H1 (cell line): ENCODE measurements around the gene CEMIP2. TPM values are rescaled to one million over a fixed set of nuclear protein-coding genes. Genes with fewer than 3 reads are reported as not detected.

Experiments
- CTCF ChIA-PET: fragments of 300-600 bp; sonication (Branson Sonifier 250); formaldehyde crosslinking; loops from one replicate; lab custom pipeline; 2021; ENCODE audit not compliant: partially characterized antibody; lab: Charles Lee
- POLR2A ChIA-PET: fragments of 300-600 bp; sonication (Branson Sonifier 250); formaldehyde crosslinking; loops from one replicate; lab custom pipeline; 2021; ENCODE audit warnings: inconsistent platforms; ENCODE audit not compliant: partially characterized antibody; lab: Charles Lee
- DNase-seq, 2 experiments: peaks; one replicate each; pipeline versions ENCODE4 v3.0.0 to v3.0.0-alpha.2; 2010 to 2022; ENCODE audit warnings: low spot score in 2 of 2, low read depth in 1 of 2, mixed read lengths in 1 of 2
- FAIRE-seq: peaks from 2 replicates; lab custom pipeline; 2011; peaks lifted over from hg19 to GRCh38; lab: Jason Lieb, UNC
- H2AFZ ChIP-seq: 2 replicates; pipeline ENCODE4 v1.8.1; 2012; ENCODE audit warnings: low read length, inconsistent platforms
- H2AK5ac ChIP-seq: 2 replicates; pipeline ENCODE4 v1.6.1; 2013; ENCODE audit warnings: low read depth, low read length
- H2BK120ac ChIP-seq: replicated peaks from 2 replicates; pipeline ENCODE3; 2013; ENCODE audit warnings: low read depth, low read length, inconsistent platforms
- H2BK12ac ChIP-seq: 2 replicates; pipeline ENCODE4 v1.6.1; 2013; ENCODE audit warnings: low read depth, low read length
- H2BK15ac ChIP-seq: 2 replicates; pipeline ENCODE4 v1.6.1; 2013; ENCODE audit warnings: low read length
- H2BK20ac ChIP-seq: 2 replicates; pipeline ENCODE4 v1.6.1; 2013; ENCODE audit warnings: low read length
- H2BK5ac ChIP-seq: 2 replicates; pipeline ENCODE4 v1.6.1; 2013; ENCODE audit warnings: low read depth, low read length
- H3K14ac ChIP-seq: 2 replicates; pipeline ENCODE4 v1.6.1; 2013; ENCODE audit warnings: inconsistent platforms; ENCODE audit not compliant: insufficient read length
- H3K18ac ChIP-seq: 2 replicates; pipeline ENCODE4 v1.6.1; 2013; ENCODE audit warnings: low read length; ENCODE audit errors: extremely low read depth
- H3K23ac ChIP-seq: 2 replicates; pipeline ENCODE4 v1.6.1; 2013; ENCODE audit warnings: inconsistent platforms; ENCODE audit not compliant: insufficient read length
- H3K23me2 ChIP-seq: 2 replicates; pipeline ENCODE4 v1.6.1; 2013; ENCODE audit warnings: low read depth, low read length
- H3K27ac ChIP-seq: 2 replicates; pipeline ENCODE4 v1.6.1; 2011; ENCODE audit warnings: low read depth, low read length, inconsistent platforms
- H3K27me3 ChIP-seq, 4 experiments: replicated peaks in 1 of 4; 1 replicate in 1 of 4; 2 replicates in 3 of 4; pipeline versions ENCODE4 v1.6.1 to v1.8.1; 2011 to 2013; ENCODE audit warnings: low read length in 3 of 4, mild to moderate bottlenecking in 3 of 4, inconsistent platforms in 2 of 4, mixed read lengths in 2 of 4, moderate library complexity in 1 of 4; ENCODE audit not compliant: control insufficient read depth in 3 of 4, insufficient read depth in 3 of 4; ENCODE audit errors: extremely low read depth in 1 of 4
- H3K36me3 ChIP-seq, 4 experiments: 2 replicates each; pipeline versions ENCODE4 v1.6.1 to v1.8.1; 2011 to 2013; ENCODE audit warnings: mild to moderate bottlenecking in 4 of 4, low read length in 3 of 4, moderate library complexity in 2 of 4, control low read depth in 1 of 4, inconsistent platforms in 1 of 4; ENCODE audit not compliant: insufficient read depth in 4 of 4, control insufficient read depth in 2 of 4
- H3K4ac ChIP-seq: replicated peaks from 2 replicates; pipeline ENCODE3; 2013; ENCODE audit warnings: low read length, low read depth, mixed read lengths, inconsistent platforms; ENCODE audit not compliant: insufficient read length
- H3K4me1 ChIP-seq, 4 experiments: replicated peaks in 1 of 4; 1 replicate in 1 of 4; 2 replicates in 3 of 4; pipeline versions ENCODE4 v1.6.1 to v1.8.1; 2011 to 2013; ENCODE audit warnings: low read length in 3 of 4, inconsistent platforms in 2 of 4, mixed read lengths in 1 of 4; ENCODE audit not compliant: insufficient read depth in 4 of 4, control insufficient read depth in 3 of 4
- H3K4me2 ChIP-seq, 2 experiments: 2 replicates each; pipeline versions ENCODE4 v1.6.1 to v1.8.1; 2011 to 2013; ENCODE audit warnings: low read depth in 2 of 2, low read length in 2 of 2, control low read depth in 1 of 2, inconsistent platforms in 1 of 2, mild to moderate bottlenecking in 1 of 2; ENCODE audit not compliant: insufficient read depth in 1 of 2
- H3K4me3 ChIP-seq, 4 experiments: fragments of 200-600, 300-600 bp in 1 of 4; sonication (generic), shearing (Covaris generic), sonication (Bioruptor Twin) in 1 of 4; 2 replicates each; pipeline versions ENCODE4 v1.5.1 to v1.8.1; 2011 to 2016; ENCODE audit warnings: low read length in 4 of 4, low read depth in 3 of 4, control low read depth in 2 of 4, inconsistent platforms in 2 of 4, mild to moderate bottlenecking in 2 of 4, mixed read lengths in 1 of 4, moderate library complexity in 1 of 4; ENCODE audit not compliant: insufficient read depth in 2 of 4; ENCODE audit errors: extremely low read depth in 1 of 4
- H3K56ac ChIP-seq: replicated peaks from 2 replicates; pipeline ENCODE3; 2013; ENCODE audit warnings: low read depth, mild to moderate bottlenecking, mixed read lengths, low read length, inconsistent platforms; ENCODE audit not compliant: insufficient read length
- H3K79me1 ChIP-seq: 2 replicates; pipeline ENCODE4 v1.6.1; 2013; ENCODE audit warnings: low read depth, low read length, control low read depth
- H3K79me2 ChIP-seq, 2 experiments: 2 replicates each; pipeline versions ENCODE4 v1.6.1 to v1.8.1; 2012 to 2013; ENCODE audit warnings: low read length in 2 of 2, mild to moderate bottlenecking in 2 of 2, inconsistent platforms in 1 of 2; ENCODE audit not compliant: insufficient read depth in 2 of 2, control insufficient read depth in 1 of 2
- H3K9ac ChIP-seq, 4 experiments: replicated peaks in 1 of 4; 1 replicate in 1 of 4; 2 replicates in 3 of 4; pipeline versions ENCODE4 v1.6.1 to v1.8.1; 2011 to 2013; ENCODE audit warnings: low read depth in 3 of 4, low read length in 3 of 4, control low read depth in 2 of 4, mild to moderate bottlenecking in 2 of 4, moderate library complexity in 2 of 4, inconsistent platforms in 1 of 4; ENCODE audit errors: extremely low read depth in 1 of 4
- H3K9me3 ChIP-seq, 2 experiments: 2 replicates each; pipeline versions ENCODE4 v1.6.1 to v1.8.1; 2012 to 2013; ENCODE audit warnings: mild to moderate bottlenecking in 2 of 2, moderate library complexity in 2 of 2, control low read depth in 1 of 2, inconsistent platforms in 1 of 2, low read depth in 1 of 2, low read length in 1 of 2, mixed read lengths in 1 of 2; ENCODE audit not compliant: insufficient read depth in 2 of 2
- H4K20me1 ChIP-seq, 2 experiments: replicated peaks in 1 of 2; 2 replicates each; pipeline versions ENCODE3 to v1.8.1; 2011 to 2013; ENCODE audit warnings: inconsistent platforms in 2 of 2, low read length in 2 of 2, mild to moderate bottlenecking in 1 of 2; ENCODE audit not compliant: insufficient read depth in 2 of 2, control insufficient read depth in 1 of 2
- H4K5ac ChIP-seq: 2 replicates; pipeline ENCODE4 v1.6.1; 2013; ENCODE audit warnings: low read length, low read depth, mixed read lengths, inconsistent platforms; ENCODE audit not compliant: insufficient read length
- H4K8ac ChIP-seq: 2 replicates; pipeline ENCODE4 v1.8.0; 2013; ENCODE audit warnings: mild to moderate bottlenecking, moderate library complexity, low read length, inconsistent platforms; ENCODE audit not compliant: insufficient read depth; ENCODE audit errors: extremely low read depth
- H4K91ac ChIP-seq: replicated peaks from 2 replicates; pipeline ENCODE3; 2013; ENCODE audit warnings: low read length, mixed read lengths, inconsistent platforms; ENCODE audit not compliant: insufficient read length
- BCL11A ChIP-seq, 2 experiments: IDR thresholded peaks; one replicate each; pipeline ENCODE4 v1.6.1; 2011; ENCODE audit warnings: low read depth in 2 of 2, low read length in 2 of 2, mild to moderate bottlenecking in 2 of 2
- WGBS, 2 experiments: shearing (Covaris generic) in 1 of 2; methylation state at CpG; one replicate each; pipeline versions ENCODE4 v1.1.6 to v1.1.7; 2013 to 2015; ENCODE audit warnings: low lambda C conversion rate in 2 of 2, mixed read lengths in 2 of 2, inconsistent platforms in 1 of 2, low coverage in 1 of 2, missing lambda C conversion rate in 1 of 2; ENCODE audit not compliant: insufficient replicate concordance in 2 of 2, insufficient coverage in 1 of 2, insufficient read length in 1 of 2; ENCODE audit errors: extremely low coverage in 1 of 2, missing lambda C conversion rate in 1 of 2; 5-methylcytosine and 5-hydroxymethylcytosine counted together
- polyA plus RNA-seq, 7 experiments: library from polyadenylated mRNA; depleted of rRNA in 3 of 7; stranded (reverse) in 5 of 7; unstranded in 2 of 7; fragments of >200 nt in 5 of 7; fragments of 200-250 nt in 2 of 7; gene quantifications; 1 replicate in 5 of 7; 2 replicates in 1 of 7; 4 replicates in 1 of 7; pipeline versions ENCODE4 v1.2.1 to v1.2.3, GENCODE V29; 2011 to 2013; ENCODE audit warnings: missing spikeins in 2 of 7, mixed read lengths in 2 of 7
- total RNA-seq: library from RNA; stranded (reverse); fragmentation: NEBNext Ultra II Directional; extraction: Animal tissue kit (Norgen Biotek cat#: 25700); gene quantifications from 2 replicates; pipeline ENCODE4 v1.2.1, GENCODE V29; 2021

The CEMIP2 gene
- total and polyA plus RNA-seq, 2 of the 8 experiments (the other 6 are each of a cell fraction or from before 2014, with no cell fraction given) = 25.2 to 52.1 TPM

GRCh38 chr9:71664566-71664965 is 103.7 kb downstream of the CEMIP2 start:
- TF ChIP-seq BCL11A (IDR thresholded peaks at IDR 0.05; ENCODE audit: low read depth in 2 of 2, low read length in 2 of 2) = no peak
- no peak overlapping the region; a peak in 1 of 8 replicates for H3K4me3 ChIP-seq
- no peak overlapping the region for H2BK5ac ChIP-seq
- H3K27ac ChIP-seq = no peak overlapping the region
- H3K36me3 ChIP-seq = no peaks in the 10 kb centered on the region
- no peak overlapping the region for H3K14ac ChIP-seq
- no peak overlapping the region for H4K91ac ChIP-seq
- H3K4ac ChIP-seq = no peak overlapping the region
- H3K56ac ChIP-seq = no peak overlapping the region
- FAIRE-seq (no peak), DNase-seq (no peak)
- H3K9ac ChIP-seq = no peak overlapping the region
- H4K20me1 ChIP-seq = no peaks in the 10 kb centered on the region
- no peaks in the 10 kb centered on the region for H3K79me1 ChIP-seq
- H3K27me3 ChIP-seq = no peaks in the 10 kb centered on the region
- no peak overlapping the region for H3K23ac ChIP-seq
- H2AFZ ChIP-seq = no peak overlapping the region
- H3K18ac ChIP-seq = no peak overlapping the region
- no peak overlapping the region for H2BK20ac ChIP-seq
- no peaks in the 10 kb centered on the region for H3K79me2 ChIP-seq
- WGBS, 2 experiments = 55% methylated on average over 3 of the region's 3 CpGs; no CpG with 5 or more reads in 1 of the 2 experiments
- H2BK12ac ChIP-seq = no peak overlapping the region; the same call in 1 of the 2 replicates
- no peaks in the 10 kb centered on the region for H3K23me2 ChIP-seq
- no peak overlapping the region for H4K8ac ChIP-seq
- H2BK15ac ChIP-seq = no peak overlapping the region
- H2BK120ac ChIP-seq = no peak overlapping the region
- no peaks in the 10 kb centered on the region for H3K9me3 ChIP-seq
- H3K4me1 ChIP-seq = peaks cover 0 to 22% (median 10%) of the 10 kb centered on the region in 4 experiments
- H4K5ac ChIP-seq = no peak overlapping the region
- ChIA-PET CTCF (interaction anchor here (0.7 to 3.0 kb wide), 4 partner anchors 10 to 360 kb away, joined by 3 to 9 read pairs (median 4); no protein-coding TSS in a partner anchor), POLR2A (interaction anchor here (1.0 to 1.5 kb wide), 2 partner anchors 11 to 32 kb away, joined by 4 to 7 read pairs; no protein-coding TSS in a partner anchor)
- H2AK5ac ChIP-seq = no peak overlapping the region; the same call in 1 of the 2 replicates
- peak overlapping the region in 1 of 2 experiments; percentile 61; a peak in 1 of 4 replicates for H3K4me2 ChIP-seq
